ENCODE results near the gene CACNA1D. TPM values are rescaled to one million over a fixed set of nuclear protein-coding genes. Genes with fewer than 3 reads are reported as not detected.

CACNA1D gene
- total and polyA plus RNA-seq, 2 donors (not counting 1 experiment from before 2014, with no cell fraction given): 0.17 to 0.37 TPM

DNA sequence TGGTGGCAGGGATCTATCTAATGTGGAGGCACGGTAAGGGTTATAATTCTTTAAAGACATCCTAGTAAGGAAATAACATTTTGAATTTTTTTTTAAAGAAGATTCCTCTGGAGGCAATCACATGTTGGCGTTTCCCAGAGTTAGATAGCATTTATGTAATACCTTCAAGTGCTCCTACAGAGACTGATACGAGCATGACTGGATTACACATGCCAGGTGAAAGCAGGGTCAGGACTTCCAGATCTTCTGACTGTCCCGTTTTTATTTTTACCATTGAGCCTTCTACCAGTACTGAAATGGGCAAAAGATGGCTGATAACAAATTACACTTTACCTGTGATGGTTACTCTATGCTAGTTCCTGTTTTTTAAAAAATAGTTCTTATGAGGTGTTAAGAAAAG is 365.8 kb downstream of the CACNA1D start:
- no peak overlapping the region for H3K9ac ChIP-seq (ENCODE audit: insufficient read depth, low read length)
- no peak overlapping the region for H2AFZ ChIP-seq (ENCODE audit: low read length)
- TF ChIP-seq, protein P1, sequence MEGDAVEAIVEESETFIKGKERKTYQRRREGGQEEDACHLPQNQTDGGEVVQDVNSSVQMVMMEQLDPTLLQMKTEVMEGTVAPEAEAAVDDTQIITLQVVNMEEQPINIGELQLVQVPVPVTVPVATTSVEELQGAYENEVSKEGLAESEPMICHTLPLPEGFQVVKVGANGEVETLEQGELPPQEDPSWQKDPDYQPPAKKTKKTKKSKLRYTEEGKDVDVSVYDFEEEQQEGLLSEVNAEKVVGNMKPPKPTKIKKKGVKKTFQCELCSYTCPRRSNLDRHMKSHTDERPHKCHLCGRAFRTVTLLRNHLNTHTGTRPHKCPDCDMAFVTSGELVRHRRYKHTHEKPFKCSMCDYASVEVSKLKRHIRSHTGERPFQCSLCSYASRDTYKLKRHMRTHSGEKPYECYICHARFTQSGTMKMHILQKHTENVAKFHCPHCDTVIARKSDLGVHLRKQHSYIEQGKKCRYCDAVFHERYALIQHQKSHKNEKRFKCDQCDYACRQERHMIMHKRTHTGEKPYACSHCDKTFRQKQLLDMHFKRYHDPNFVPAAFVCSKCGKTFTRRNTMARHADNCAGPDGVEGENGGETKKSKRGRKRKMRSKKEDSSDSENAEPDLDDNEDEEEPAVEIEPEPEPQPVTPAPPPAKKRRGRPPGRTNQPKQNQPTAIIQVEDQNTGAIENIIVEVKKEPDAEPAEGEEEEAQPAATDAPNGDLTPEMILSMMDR (conservative IDR thresholded peaks at IDR 0.05 in 1 of 2, IDR thresholded peaks at IDR 0.05 in 1 of 2; ENCODE audit: low read depth in 1 of 2, low read length in 2 of 2): no peak
- TF ChIP-seq EZH2 (IDR thresholded peaks at IDR 0.05; ENCODE audit: low read length, missing control alignments): no peak
- peaks cover 6% of the 10 kb centered on the region for H3K36me3 ChIP-seq (ENCODE audit: control insufficient read depth, insufficient read depth, low read length)
- no peak for DNase-seq (ENCODE audit: low read depth in 2 of 2)
- no peaks in the 10 kb centered on the region for H3K27me3 ChIP-seq (ENCODE audit: control insufficient read depth, insufficient read depth, low read length)
- no peaks in the 10 kb centered on the region for H3K4me1 ChIP-seq (ENCODE audit: control insufficient read depth, extremely low read depth, insufficient read depth, low read length)
- no peak overlapping the region for H3K4me2 ChIP-seq (ENCODE audit: extremely low read depth, insufficient read depth, low read length)
- H3K9me3 ChIP-seq (ENCODE audit: control insufficient read depth, insufficient read depth, low read depth, low read length): no peaks in the 10 kb centered on the region
- H3K27ac ChIP-seq (ENCODE audit: insufficient read depth, low read length): no peak overlapping the region
- no peaks in the 10 kb centered on the region for H3K79me2 ChIP-seq (ENCODE audit: control insufficient read depth, insufficient read depth, low read length)
- H3K4me3 ChIP-seq (replicated peaks in 1 of 4; ENCODE audit: control extremely low read depth in 1 of 4, insufficient read depth in 1 of 4, low read depth in 3 of 4, low read length in 4 of 4): no peak overlapping the region
- no peaks in the 10 kb centered on the region for H4K20me1 ChIP-seq (ENCODE audit: control insufficient read depth, extremely low read depth, insufficient read depth, low read length)

DNA sequence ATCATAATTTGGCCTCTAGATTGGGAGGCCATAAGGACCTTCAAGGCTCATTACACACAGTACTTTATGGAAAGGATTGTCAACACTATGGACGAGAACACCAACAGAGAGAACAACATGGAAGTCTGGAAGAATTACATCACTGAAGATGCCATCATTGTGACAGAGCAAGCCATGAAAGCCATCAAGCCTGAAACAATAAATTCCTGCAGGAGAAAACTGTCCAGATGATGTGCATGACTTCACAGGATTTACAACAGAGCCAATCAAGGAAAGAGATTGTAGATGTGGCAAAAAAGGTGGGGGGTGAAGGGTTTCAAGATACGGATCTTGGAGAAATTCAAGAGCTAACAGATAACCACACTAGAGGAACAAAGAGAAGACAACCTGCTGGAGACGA is 367.8 kb downstream of the CACNA1D start:
- H3K4me1 ChIP-seq (ENCODE audit: control insufficient read depth, extremely low read depth, insufficient read depth, low read length): no peaks in the 10 kb centered on the region
- no peaks in the 10 kb centered on the region for H3K9me3 ChIP-seq (ENCODE audit: control insufficient read depth, insufficient read depth, low read depth, low read length)
- no peak overlapping the region for H2AFZ ChIP-seq (ENCODE audit: low read length)
- H4K20me1 ChIP-seq (ENCODE audit: control insufficient read depth, extremely low read depth, insufficient read depth, low read length): no peaks in the 10 kb centered on the region
- H3K27me3 ChIP-seq (ENCODE audit: control insufficient read depth, insufficient read depth, low read length): no peaks in the 10 kb centered on the region
- no peak for TF ChIP-seq EZH2 (IDR thresholded peaks at IDR 0.05; ENCODE audit: low read length, missing control alignments)
- TF ChIP-seq, protein P1 (conservative IDR thresholded peaks at IDR 0.05 in 1 of 2, IDR thresholded peaks at IDR 0.05 in 1 of 2; ENCODE audit: low read depth in 1 of 2, low read length in 2 of 2): no peak
- no peak overlapping the region for H3K4me2 ChIP-seq (ENCODE audit: extremely low read depth, insufficient read depth, low read length)
- no peak overlapping the region for H3K27ac ChIP-seq (ENCODE audit: insufficient read depth, low read length)
- peaks cover 6% of the 10 kb centered on the region for H3K36me3 ChIP-seq (ENCODE audit: control insufficient read depth, insufficient read depth, low read length)
- no peaks in the 10 kb centered on the region for H3K79me2 ChIP-seq (ENCODE audit: control insufficient read depth, insufficient read depth, low read length)
- H3K4me3 ChIP-seq (replicated peaks in 1 of 4; ENCODE audit: control extremely low read depth in 1 of 4, insufficient read depth in 1 of 4, low read depth in 3 of 4, low read length in 4 of 4): no peak overlapping the region
- H3K9ac ChIP-seq (ENCODE audit: insufficient read depth, low read length): no peak overlapping the region
- no peak for DNase-seq (ENCODE audit: low read depth in 2 of 2)

DNA sequence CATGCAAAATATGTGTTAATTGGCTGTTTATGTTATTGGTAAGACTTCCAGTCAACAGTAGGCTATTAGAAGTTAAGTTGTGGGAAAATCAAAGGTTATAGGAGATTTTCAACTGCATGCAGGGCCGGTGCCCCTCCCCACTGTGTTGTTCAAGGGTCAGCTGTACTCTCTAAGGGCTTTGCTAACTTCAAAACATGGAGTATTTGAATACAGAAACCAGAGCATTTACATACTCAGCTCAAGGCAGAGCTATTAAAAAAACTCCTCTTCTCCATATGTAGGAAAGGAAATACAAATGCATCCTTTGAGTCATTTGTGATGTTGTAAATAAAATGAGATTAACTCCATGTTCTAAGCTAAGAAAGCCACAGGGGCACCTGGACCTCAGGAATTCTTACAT is 368.7 kb downstream of the CACNA1D start:
- no peaks in the 10 kb centered on the region for H3K4me1 ChIP-seq (ENCODE audit: control insufficient read depth, extremely low read depth, insufficient read depth, low read length)
- H3K79me2 ChIP-seq (ENCODE audit: control insufficient read depth, insufficient read depth, low read length): no peaks in the 10 kb centered on the region
- H2AFZ ChIP-seq (ENCODE audit: low read length): no peak overlapping the region
- DNase-seq (ENCODE audit: low read depth in 2 of 2): no peak
- no peaks in the 10 kb centered on the region for H4K20me1 ChIP-seq (ENCODE audit: control insufficient read depth, extremely low read depth, insufficient read depth, low read length)
- H3K27me3 ChIP-seq (ENCODE audit: control insufficient read depth, insufficient read depth, low read length): no peaks in the 10 kb centered on the region
- TF ChIP-seq EZH2 (IDR thresholded peaks at IDR 0.05; ENCODE audit: low read length, missing control alignments): no peak
- TF ChIP-seq, protein P1 (conservative IDR thresholded peaks at IDR 0.05 in 1 of 2, IDR thresholded peaks at IDR 0.05 in 1 of 2; ENCODE audit: low read depth in 1 of 2, low read length in 2 of 2): no peak
- H3K9ac ChIP-seq (ENCODE audit: insufficient read depth, low read length): no peak overlapping the region
- H3K4me2 ChIP-seq (ENCODE audit: extremely low read depth, insufficient read depth, low read length): no peak overlapping the region
- peaks cover 8% of the 10 kb centered on the region for H3K36me3 ChIP-seq (ENCODE audit: control insufficient read depth, insufficient read depth, low read length)
- no peak overlapping the region for H3K27ac ChIP-seq (ENCODE audit: insufficient read depth, low read length)
- H3K4me3 ChIP-seq (replicated peaks in 1 of 4; ENCODE audit: control extremely low read depth in 1 of 4, insufficient read depth in 1 of 4, low read depth in 3 of 4, low read length in 4 of 4): no peak overlapping the region
- no peaks in the 10 kb centered on the region for H3K9me3 ChIP-seq (ENCODE audit: control insufficient read depth, insufficient read depth, low read depth, low read length)

Other genes with a start within 250 kb of the CACNA1D start
- gene TKT, start 238.6 kb upstream of the CACNA1D start, total RNA-seq: 810 and 846 TPM in 2 replicates
- gene TKT, start 238.6 kb upstream of the CACNA1D start, polyA plus RNA-seq: 163 and 225 TPM in 2 replicates
- gene DCP1A, start 147.1 kb upstream of the CACNA1D start, total RNA-seq: 9.8 and 17.2 TPM in 2 replicates
- 21.8 and 24.2 TPM in 2 replicates for gene DCP1A, start 147.1 kb upstream of the CACNA1D start, polyA plus RNA-seq